IPS-18c (cell line): ENCODE measurements around the gene DNAJC7.

Experiments used
- H3K4me3 ChIP-seq: 2 replicates; pipeline ENCODE4 v1.7.0; 2013; ENCODE audit warnings: low read depth, mild to moderate bottlenecking, low read length, moderate library complexity; ENCODE audit not compliant: insufficient read depth
- H3K9me3 ChIP-seq: one replicate; pipeline ENCODE4 v1.6.1; 2013; ENCODE audit warnings: mild to moderate bottlenecking, low read length, moderate library complexity; ENCODE audit not compliant: control insufficient read depth, insufficient read depth

Gene DNAJC7, protein sequence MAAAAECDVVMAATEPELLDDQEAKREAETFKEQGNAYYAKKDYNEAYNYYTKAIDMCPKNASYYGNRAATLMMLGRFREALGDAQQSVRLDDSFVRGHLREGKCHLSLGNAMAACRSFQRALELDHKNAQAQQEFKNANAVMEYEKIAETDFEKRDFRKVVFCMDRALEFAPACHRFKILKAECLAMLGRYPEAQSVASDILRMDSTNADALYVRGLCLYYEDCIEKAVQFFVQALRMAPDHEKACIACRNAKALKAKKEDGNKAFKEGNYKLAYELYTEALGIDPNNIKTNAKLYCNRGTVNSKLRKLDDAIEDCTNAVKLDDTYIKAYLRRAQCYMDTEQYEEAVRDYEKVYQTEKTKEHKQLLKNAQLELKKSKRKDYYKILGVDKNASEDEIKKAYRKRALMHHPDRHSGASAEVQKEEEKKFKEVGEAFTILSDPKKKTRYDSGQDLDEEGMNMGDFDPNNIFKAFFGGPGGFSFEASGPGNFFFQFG

DNA sequence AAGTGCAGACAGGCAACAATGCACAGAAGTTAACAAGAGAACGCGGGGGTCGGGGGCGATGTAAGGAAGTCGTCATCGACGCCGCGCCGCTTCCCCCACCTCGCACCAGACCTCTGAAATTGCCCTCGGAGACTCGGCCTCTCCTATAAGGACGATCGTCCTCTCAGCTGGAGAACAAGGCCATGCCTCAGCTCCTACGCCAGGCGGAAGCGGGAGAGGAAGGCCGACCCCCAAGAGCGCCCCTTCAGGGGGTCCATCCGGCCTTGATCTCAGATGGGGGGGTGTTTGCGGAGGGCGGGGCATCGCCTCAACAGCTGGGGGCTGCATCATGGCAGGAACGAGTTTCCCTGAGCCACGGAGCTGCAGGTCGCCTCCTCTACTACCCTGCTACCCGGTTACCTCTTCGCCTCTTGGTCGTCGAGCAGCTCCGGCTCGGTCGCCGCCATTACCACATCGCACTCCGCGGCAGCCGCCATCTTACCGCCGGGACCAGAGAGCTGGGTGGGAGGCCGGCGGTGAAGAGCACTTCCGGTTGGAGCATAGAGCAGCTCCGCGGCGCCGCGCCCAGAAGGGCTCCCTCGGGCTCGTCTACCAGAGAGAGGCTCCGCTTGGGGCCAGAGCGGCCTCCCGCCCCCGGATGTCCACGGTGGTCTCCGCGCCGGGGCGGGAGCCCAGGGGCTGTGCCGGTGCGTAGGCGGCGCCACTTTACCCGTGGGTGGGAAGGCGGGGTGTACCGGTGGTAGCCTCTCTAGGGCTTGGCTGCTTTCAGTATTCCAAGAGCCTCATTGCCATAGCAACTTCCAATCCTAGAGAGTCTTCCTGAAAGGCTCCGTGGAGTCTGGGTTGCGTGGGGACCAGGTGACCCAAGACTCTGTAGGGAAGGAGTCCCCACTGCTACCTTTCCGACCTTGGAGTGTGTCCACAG is at the start of gene DNAJC7:
TSS of gene DNAJC7 (minus strand) at position 499 of the 925 bp plus-strand sequence. CDS start at position 476, 23 bp downstream.
- peak within 1 kb of the TSS; percentile 97 for H3K4me3 ChIP-seq
- H3K9me3 ChIP-seq = no peaks in the 10 kb centered on the region

DNA sequence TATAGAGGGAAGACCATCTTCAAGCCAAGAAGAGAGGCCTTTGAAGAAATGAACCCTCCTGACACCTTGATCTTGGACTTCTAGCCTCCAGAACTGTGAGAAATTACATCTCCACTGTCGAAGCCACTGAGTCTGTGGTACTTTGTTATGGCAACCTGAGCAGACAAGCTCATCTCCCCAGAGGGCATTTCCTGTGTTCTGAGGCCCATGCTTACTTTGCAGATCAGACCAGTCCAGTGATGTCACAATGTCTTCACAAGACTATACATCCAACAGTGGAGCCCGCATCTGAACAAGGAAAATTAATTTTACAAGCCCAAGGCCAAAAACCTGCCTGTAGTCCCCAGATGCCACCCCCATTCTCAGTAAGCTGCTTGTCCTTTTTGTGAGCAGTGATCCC is 48.0 kb upstream of the DNAJC7 start:
- Histone ChIP-seq H3K9me3 (no peaks in the 10 kb centered on the region), H3K4me3 (no peak overlapping the region)

DNA sequence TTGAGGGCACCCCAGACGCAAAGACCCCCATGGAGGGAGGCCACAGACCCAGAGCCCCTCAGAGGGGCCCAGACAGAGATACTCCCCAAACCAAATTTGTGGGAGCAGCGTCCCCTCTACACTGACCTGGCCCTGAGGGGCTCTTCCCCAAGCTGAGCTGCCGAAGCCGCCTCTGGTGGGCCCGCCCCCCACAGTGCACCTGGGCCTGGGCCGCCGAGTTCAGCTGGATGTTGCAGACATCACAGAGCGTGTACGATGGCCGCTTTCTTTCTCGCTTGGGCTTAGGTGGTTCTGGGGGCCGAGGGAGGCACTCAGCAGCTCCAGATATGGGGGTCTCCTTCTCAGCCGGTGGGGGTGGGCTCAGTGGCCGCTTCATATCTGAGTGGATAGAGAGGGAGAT is 45.4 kb upstream of the DNAJC7 start:
- Histone ChIP-seq H3K4me3 (no peak overlapping the region), H3K9me3 (no peaks in the 10 kb centered on the region)

DNA sequence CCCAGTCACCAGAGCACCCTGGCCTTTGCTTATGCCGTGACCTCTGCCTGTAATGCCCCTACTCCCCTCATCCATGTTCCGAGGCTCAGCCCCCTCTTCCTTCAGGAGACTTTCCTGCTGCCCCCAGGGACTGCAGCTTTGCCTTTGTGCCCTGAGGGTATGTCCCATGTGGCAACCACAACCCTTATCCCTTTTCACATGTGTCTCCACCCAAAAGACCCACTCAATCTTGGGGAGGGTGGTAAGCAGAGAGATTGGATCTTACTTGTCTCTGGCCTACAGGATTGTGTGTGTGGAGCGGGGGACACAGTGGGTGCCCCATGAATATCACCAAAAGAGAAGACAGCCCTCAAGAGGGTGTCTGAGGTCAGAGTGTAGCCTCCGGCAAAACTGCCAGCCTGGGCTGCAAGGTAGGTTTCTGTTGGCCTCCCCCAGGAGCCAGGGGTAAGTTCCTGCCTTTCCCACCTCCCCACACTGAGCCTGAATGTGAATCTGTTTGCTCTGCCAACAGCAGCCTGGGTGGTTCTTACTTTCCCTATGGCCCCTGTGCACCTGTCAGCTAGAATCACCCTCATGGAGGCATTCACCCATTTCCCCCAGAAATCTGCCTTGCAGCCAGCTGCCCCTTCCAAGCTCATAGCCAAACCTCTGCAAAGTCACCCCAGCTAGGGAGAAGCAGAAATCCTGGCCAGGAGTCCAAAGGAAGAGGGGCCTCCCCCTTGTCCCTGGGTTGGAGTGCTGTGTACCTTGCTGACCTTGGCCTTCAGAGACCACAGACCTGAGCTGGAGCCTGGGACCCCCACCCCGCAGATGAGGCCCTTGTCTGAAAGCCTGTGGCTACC is 44.6 kb upstream of the DNAJC7 start:
- H3K9me3 ChIP-seq = no peaks in the 10 kb centered on the region
- no peak overlapping the region for H3K4me3 ChIP-seq

DNA sequence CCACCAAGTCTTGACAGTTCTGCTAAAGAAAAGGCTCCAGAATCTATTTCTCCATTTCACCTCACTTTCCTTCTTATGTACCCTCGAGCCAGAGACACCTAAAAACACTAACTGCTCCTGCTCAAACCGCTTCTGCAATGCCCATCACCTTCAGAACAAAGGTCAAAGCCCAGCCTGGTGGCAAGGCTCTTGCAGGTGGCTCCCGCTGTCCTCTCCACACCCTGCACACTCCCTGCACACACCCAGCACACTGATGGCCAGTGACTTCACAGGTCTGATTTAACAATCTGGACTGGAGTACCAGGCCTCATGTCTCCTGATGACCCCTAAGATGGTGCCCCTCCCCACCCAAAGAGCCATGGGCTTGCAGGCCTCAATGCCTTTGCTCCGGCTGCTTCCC is 43.0 kb upstream of the DNAJC7 start:
- H3K9me3 ChIP-seq = no peaks in the 10 kb centered on the region
- no peak overlapping the region for H3K4me3 ChIP-seq

DNA sequence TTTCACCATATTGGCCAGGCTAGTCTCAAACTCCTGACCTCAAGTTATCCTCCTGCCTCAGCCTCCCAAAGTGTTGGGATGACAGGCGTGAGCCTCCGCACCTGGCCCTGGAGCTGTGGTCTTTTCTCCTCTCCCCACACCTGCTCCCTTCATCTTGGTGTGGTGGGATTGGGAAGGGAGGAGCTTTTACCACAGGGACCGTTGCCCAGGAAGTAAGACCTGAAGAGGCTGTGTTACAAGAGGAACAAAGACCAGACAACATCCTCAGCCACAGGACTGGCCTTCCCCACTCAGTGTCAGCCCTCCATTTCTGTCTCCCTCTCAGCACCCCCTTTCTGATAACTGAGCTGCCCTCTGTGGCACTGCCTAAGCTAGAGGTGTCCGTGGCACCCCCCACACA is 42.6 kb upstream of the DNAJC7 start:
- Histone ChIP-seq H3K4me3 (no peak overlapping the region), H3K9me3 (no peaks in the 10 kb centered on the region)

DNA sequence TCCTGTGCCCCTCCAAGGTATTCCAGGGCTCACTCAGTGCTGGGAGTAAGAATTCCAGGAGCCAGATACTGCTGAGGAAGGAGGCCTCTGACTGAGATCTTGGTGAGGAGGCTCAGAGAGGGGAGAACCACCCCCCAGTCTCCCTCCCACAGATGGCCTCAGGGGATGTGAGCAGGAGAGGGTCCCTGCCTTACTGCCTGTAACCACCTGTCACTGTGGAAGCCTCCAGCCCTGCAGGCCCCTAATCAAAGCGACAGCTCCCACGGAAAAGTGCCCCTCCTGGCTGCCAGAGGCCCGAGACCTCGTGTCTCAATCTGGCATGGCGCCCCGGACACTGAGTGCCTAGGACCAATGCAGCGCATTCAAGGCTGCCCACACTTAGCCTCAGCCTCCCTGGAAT is 40.8 kb upstream of the DNAJC7 start:
- Histone ChIP-seq H3K4me3 (no peak overlapping the region), H3K9me3 (peaks cover 2% of the 10 kb centered on the region)

DNA sequence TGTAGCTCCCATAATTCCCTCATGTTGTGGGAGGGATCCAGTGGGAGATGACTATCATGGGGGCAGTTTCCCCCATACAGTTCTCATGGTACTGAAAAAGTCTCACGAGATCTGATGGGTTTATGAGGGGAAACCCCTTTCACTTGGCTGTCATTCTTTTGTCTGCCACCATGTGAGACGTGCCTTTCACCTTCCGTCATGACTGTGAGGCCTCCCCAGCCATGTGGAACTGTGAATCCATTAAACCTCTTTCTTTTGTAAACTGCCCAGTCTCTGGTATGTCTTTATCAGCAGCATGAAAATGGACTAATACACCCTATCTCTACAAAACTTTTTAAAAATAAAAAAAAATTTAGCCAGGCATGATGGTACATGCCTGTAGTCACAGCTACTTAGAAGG is 39.4 kb upstream of the DNAJC7 start:
- Histone ChIP-seq H3K9me3 (peaks cover 2% of the 10 kb centered on the region), H3K4me3 (no peak overlapping the region)

DNA sequence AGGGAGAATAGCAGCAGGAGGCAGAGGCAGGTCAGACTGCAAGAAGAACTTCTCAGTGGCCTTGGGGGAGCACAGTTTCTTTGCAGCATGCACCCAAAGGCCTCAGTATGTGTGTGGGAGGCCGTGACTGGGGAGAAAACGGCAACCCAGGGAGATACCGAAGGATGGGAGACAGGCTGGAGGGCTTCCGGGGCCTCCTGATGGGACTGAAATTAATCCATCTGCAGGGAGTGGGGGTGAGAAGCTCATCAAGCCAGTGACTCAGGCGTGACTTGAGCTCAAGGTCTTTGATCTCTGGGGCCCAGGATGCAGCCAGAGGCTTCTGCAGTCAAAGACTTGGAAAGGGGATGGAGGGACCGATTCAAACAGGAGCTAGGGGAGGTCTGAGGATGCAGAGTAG is 38.3 kb upstream of the DNAJC7 start:
- Histone ChIP-seq H3K9me3 (peaks cover 2% of the 10 kb centered on the region), H3K4me3 (no peak overlapping the region)

DNA sequence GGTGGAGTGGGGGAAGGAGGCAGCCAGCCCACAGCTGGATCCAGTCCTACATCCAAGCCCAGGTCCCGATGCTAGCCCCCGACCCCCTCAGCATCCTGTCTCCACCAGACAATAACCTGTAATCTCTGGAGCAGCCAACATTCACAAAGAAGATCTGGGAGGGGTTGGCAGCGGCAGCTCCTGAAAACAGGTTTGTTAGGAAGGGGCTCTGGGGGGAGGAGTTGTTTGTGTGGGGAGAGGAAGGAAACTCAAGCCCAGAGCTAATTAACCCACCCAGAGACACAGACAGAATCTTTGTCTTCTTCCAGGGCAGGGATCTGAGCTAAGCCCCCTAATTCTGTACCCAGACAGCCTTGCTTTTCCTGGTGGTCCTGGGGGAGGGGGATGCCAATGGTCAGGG is 37.8 kb upstream of the DNAJC7 start:
- H3K9me3 ChIP-seq = peaks cover 2% of the 10 kb centered on the region
- no peak overlapping the region for H3K4me3 ChIP-seq

DNA sequence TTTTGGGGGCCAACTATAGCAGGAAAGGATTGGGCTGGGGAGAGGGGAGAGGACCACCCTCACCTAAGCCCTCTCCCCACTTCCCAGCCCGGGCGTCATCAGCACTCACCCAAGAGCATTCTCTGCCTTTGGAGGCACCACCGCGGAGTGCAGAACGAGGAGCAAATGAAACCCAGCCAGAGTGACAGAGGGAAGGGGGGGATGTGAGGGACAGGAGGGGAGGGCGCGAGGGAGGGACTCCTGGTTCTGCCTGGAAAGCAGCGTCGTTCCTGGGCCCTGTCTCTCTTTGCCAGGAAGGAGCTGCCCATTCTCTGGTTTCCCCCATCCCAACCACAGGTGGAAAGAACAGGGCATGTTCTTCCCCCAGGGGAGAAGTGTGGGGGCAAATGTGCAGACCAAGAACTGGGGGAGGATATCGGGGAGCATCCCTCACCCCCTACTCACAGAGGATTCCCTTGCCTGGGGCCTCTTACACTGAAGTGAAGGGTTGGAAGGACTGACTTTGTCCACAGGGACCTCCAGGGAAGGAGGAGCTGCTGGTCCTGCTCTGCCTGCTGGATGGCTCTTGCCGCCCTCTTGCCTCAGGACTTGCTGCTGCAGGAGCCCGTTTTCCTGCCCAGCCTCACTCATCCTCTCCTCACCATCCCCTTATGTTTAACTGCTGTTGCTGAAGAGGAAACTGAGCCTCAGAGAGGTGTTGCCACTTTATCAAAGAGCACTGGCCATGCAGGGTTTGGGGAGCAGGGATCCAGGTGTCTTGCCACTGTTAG is 36.7 kb upstream of the DNAJC7 start:
- peaks cover 2% of the 10 kb centered on the region for H3K9me3 ChIP-seq
- H3K4me3 ChIP-seq = no peak overlapping the region

DNA sequence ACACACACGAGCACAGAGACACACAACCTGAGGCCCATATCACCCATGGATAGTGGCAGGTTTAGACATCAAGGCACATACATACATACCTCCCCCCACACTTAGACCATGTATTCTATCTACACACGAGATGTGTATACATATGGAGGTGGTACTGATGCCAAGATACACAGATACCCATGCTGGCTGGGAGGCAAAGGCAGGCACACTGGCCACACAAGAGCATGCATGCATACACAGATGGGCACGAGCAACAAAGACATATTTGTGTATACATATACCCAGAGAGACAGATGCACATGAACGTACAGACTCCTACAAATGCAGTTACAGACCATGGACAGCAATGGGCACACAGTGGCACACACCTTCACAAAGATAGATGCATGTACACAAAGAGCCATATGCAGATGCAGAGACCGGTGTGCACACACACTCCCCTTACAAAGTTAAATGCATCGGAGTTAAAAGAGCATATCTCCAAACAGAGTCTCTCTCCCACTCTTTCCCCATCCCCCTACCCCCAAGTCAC is 35.2 kb upstream of the DNAJC7 start:
- Histone ChIP-seq H3K9me3 (peaks cover 2% of the 10 kb centered on the region), H3K4me3 (no peak overlapping the region)

DNA sequence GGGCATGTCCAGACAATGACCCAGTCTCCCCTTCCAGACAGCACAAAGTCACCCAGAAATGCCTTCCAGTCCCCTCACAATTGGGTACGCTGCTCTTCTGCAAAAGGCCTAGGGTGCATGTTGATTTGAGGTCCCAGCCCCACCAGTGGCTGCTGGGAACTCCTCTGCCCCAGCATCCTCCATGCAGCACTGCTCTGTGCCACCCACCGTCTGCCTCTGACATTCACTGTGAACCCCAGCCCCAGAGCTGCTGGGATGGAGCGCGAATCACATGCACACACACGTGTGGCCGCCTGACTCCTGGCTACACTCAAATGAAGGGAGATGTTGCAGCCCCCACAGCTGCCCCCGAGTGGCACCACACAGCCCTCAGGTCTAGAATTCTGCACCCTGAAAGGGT is 34.4 kb upstream of the DNAJC7 start:
- H3K9me3 ChIP-seq = peaks cover 2% of the 10 kb centered on the region
- no peak overlapping the region for H3K4me3 ChIP-seq

DNA sequence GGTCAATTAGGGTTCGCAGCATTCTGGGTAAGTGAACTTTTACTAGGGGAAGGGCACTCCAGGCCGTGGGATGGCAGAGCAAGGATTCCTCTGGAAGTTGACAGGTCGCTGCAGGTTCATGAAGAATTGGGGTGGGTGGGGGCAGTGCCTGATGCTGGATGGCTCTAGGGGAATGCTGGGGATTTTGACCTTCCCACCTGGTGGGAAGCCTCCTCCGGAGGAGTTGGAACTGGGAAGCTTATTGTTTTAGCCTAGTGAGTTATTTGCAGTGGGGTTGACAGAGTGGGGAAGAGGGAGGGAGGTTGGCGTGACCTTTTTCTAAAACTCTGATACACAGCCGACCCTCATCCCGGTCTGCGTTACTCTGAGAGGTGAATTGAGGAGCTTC is 33.8 kb upstream of the DNAJC7 start:
- peak overlapping the region; percentile 70 for H3K4me3 ChIP-seq
- H3K9me3 ChIP-seq = peaks cover 2% of the 10 kb centered on the region

DNA sequence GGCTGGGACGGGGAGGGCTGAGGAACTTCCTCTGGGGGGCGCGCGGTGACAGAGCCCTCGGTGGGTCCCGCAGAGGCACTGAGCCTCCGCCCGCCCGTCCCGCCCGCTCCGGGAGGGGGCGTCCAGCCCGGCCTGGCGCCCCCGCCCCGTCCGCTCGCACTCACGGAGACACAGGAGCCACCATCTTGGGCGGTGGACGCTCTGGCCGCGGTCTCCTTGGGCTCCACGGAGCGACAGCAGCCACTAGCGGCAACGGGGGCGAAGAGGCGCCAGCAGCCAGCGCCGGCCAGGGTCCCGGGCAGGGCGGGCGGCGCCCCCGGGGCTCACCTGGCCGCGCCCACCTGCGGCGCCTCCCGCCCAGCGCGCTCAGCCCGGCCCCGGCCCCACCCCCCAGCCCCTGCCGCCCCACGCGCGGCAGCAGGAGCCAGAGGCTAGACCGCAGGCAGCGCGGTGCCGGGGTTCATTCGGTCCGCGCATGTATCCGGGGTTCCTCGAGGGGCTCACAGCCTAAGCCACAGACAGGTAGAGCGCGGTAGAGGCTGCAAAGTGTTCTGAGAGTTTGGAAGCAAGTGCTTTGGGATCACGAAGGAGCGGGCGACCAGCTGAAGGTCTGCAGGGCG is 33.3 kb upstream of the DNAJC7 start, which contains the start of gene C17orf113:
TSS of gene C17orf113 (minus strand) at position 209 of the 620 bp plus-strand sequence. CDS start 7,225 bp downstream, outside the sequence.
- peaks cover 2% of the 10 kb centered on the region for H3K9me3 ChIP-seq
- H3K4me3 ChIP-seq = peak within 1 kb of the TSS; percentile 70
